ENCODE results near the gene ITM2B.

ITM2B gene

GRCh38 chr13:48263196-48263595 lies 30.2 kb downstream of the ITM2B start:
- FAIRE-seq = no peak

GRCh38 chr13:48264058-48264457 lies 31.1 kb downstream of the ITM2B start:
- no peak for FAIRE-seq

- FAIRE-seq = no peak
These were observed 32.3 kb downstream of the ITM2B start for GRCh38 chr13:48265217-48265815.

- FAIRE-seq = no peak
These were observed 33.1 kb downstream of the ITM2B start for GRCh38 chr13:48266150-48266549.

GRCh38 chr13:48266701-48267639 lies 34.0 kb downstream of the ITM2B start:
- no peak for FAIRE-seq

- peak; percentile 50 for FAIRE-seq
These were observed 35.0 kb downstream of the ITM2B start for GRCh38 chr13:48268019-48268418.

- FAIRE-seq = no peak
These were observed 40.3 kb downstream of the ITM2B start for GRCh38 chr13:48273346-48273745.

- no peak for FAIRE-seq
These were observed 42.5 kb downstream of the ITM2B start for GRCh38 chr13:48275507-48275906.

- FAIRE-seq = no peak
These were observed 45.8 kb downstream of the ITM2B start for GRCh38 chr13:48278806-48279205.

GRCh38 chr13:48281556-48281955 lies 48.5 kb downstream of the ITM2B start:
- FAIRE-seq = no peak

- no peak for FAIRE-seq
These were observed 58.7 kb downstream of the ITM2B start for GRCh38 chr13:48291730-48292129.

- FAIRE-seq = no peak
These were observed 59.6 kb downstream of the ITM2B start for GRCh38 chr13:48292650-48293049.

- no peak for FAIRE-seq
These were observed 61.6 kb downstream of the ITM2B start for GRCh38 chr13:48294653-48295052.

GRCh38 chr13:48295271-48295670 lies 62.3 kb downstream of the ITM2B start:
- no peak for FAIRE-seq

- no peak for FAIRE-seq
These were observed 63.5 kb downstream of the ITM2B start for GRCh38 chr13:48296528-48296927.

GRCh38 chr13:48297131-48297786 lies 64.3 kb downstream of the ITM2B start:
- no peak for FAIRE-seq

- no peak for FAIRE-seq
These were observed 66.6 kb downstream of the ITM2B start for GRCh38 chr13:48299591-48299990.

GRCh38 chr13:48302871-48303358 lies 69.9 kb downstream of the ITM2B start:
- FAIRE-seq = no peak

GRCh38 chr13:48303359-48304142 lies 70.5 kb downstream of the ITM2B start, which contains the start of gene RB1:
TSS of gene RB1 (plus strand) at chr13:48303751. CDS start at chr13:48303913, 162 bp downstream.
- FAIRE-seq = no peak

GRCh38 chr13:48304143-48304876 lies 71.3 kb downstream of the ITM2B start:
- FAIRE-seq = no peak

GRCh38 chr13:48311223-48311622 lies 78.2 kb downstream of the ITM2B start:
- FAIRE-seq = no peak

Measured in endometrium (tissue), 2 donors.